Endothelial cell of hepatic sinusoid (primary cell): Measurements from ENCODE around the gene SLC38A8.

Experiments used
- in situ Hi-C: cut with HindIII; loops from 2 replicates; pipeline ENCODE4 v1.10.0; 2017; ENCODE audit warnings: low sequenced_read_pairs

SLC38A8 gene

DNA sequence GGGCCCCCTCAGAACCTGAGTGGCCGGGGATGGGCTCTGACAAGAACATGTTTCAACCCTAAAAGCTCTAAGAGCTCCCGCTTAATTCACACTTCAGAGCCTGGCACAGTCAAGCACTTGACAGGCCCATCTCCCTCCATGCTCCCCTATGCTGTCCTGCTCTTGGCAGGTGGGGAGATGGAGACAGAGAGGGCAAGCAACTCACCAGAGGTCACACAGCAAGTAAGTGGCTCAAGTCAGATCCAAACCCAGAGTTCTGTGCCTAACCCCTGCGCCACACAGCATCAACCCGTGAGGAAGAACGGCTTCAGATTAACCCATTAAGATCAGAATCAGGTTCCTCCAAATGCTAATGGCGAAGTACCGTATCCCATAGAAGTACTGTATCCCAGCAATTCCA, 38.2 kb downstream of the SLC38A8 start:
- in situ Hi-C loops, result loop anchor here (5.0 kb wide), 1 partner anchor 63 kb away; no protein-coding TSS in a partner anchor

DNA sequence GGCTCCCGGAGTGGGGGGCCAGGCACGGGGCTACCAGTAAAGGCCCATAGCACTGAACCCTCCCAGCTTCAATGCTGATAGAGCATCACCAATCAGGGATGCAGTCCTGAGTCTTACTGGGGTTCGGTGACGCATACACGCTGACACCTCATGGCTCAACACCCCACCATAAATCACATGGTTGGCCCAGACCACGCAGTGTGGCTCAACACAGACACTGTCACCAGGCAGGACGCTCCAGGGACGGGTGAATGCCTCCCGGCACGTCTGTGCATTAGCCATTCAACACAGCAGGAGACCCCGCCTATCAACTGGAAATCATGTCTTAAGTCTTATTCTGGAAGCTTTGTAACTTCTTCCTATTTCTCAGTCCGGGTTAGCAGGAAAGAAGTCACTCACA, 39.6 kb downstream of the SLC38A8 start:
- in situ Hi-C loops, result loop anchor here (5.0 kb wide), 1 partner anchor 64 kb away; no protein-coding TSS in a partner anchor

DNA sequence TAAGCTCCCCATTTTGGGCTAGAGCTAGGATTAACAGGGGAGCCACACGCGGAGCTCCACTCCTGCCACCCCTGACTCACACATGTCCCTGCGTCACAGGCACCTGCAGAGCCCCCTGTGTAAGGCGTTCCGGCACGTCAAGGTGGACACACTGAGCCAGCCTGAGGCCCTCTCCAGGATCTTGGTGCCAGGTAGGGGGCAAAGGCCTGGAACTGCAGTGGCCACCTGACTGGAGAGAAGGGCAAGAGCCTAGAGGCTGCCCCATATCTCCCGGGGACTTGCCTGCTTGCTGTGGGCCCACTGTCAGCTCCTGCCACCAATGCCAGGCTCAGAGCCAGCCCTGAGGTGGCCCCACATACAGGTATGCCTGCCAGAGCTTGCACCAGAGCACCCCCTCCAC, 40.9 kb downstream of the SLC38A8 start:
- in situ Hi-C loops, result loop anchor here (5.0 kb wide), 1 partner anchor 66 kb away; no protein-coding TSS in a partner anchor

DNA sequence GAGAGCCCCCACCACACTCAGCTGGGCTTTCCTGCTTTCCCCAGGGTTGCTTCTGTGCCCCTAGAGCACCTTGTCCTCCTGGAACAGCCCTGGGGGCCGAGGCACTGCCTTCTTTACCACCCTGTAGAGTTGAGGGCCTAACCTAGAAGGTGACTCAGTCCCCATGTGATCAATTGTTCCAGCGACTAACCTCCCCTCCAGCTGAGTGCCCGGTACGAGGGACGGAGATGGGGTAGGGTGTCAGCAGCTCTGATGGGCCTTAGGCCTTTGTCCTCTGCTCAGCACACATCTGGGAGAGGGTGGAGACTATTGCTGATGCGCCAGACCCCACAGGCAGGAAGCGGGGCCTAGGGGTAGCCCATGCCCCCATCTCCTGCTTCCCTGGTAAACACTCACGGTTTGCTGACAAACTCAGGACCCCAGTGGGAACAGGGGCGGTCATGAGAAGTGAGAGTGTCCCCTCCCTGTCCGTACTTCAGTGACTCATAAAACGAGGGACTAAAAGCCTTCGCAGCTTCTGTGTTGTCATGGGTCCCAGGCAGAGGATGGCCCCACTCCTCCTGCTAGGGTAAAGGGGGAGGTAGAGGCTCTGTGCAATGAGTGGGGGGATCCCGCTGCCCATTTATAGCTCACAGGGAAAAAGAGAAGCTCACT, 41.5 kb downstream of the SLC38A8 start:
- in situ Hi-C loops, result loop anchor here (5.0 kb wide), 1 partner anchor 66 kb away; no protein-coding TSS in a partner anchor

GRCh38 chr16:83998091-83998490, 44.5 kb downstream of the SLC38A8 start:
- in situ Hi-C loops, result no loop called here

DNA sequence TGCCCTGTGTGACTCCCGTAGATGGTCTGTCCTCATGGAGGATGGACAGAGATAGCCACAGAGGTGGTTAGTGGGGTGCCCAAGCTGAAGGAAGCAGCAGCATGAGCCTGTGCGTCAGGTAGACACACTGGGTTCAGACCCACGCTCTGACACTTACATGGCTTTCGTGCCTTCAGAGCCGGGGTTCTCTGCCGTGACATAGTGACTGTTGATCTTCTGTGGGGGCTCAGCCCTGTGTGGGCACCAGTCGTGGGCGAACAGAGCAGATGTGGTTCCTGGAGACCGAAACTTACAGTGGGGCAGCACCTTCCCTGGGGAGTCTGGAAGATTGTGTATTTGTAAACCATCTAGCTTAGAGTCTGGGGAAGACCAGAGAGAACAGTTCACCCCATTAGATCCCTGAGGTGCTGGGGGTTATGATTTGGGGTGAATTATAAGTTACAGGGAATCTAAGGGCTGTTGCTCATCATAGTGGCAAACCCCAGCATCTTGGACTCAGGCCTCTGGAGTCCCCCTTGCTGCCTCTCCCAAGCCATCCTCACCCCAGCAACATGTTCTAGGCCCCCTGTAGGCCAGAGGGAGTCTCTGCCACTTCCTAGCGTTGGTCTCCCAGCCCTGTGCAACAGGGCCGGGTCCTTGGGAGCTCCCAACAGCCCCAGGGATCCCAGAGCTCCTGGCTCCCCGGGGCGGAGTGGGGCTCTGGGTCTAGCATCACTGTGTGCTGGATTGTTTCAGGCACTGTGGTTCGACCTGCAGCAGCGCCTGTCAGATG, 45.9 kb downstream of the SLC38A8 start:
- in situ Hi-C loops, result no loop called here

- in situ Hi-C loops, result no loop called here
These were observed 46.8 kb downstream of the SLC38A8 start for GRCh38 chr16:83995754-83996153.

DNA sequence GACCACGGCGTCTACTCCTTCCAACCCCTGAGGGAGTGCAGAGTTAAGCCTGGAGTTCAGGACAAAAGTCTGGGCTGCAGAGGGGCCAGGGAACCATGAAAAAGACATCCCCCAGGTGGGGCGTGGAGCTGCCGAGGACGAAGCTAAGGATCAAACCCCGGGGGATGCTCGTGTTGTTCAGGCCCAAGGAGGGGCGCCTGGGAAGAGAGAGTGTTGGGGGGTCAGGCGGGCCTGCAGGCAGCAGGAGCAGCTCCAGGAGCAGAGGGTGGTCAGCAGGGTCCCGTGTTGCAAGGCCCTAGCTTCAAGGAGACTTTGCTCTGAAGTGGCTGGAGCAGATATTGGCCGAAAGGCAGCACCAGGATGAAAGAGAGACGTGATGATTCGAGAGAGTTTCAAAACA, 47.9 kb downstream of the SLC38A8 start:
- in situ Hi-C loops, result no loop called here

- in situ Hi-C loops, result no loop called here
These were observed 48.5 kb downstream of the SLC38A8 start for GRCh38 chr16:83994087-83994486.

DNA sequence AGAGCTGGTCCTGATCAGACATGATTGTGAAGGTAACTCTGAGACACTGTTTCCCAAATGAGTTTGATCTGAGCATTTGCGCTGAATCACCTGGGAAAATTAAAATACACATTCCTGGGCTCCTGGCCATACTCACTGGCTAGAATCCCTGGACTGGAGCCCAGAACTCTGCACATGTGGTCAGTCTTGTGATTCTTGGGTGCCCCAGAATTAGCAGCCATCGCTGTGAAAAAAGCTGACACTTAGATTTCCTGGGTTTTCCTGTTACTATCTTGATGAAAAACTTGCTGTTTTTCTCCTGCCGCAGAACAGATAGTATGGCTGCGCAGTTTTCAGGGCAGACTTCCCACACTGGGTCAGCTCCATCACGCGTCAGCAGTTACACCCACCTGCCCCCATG, 50.0 kb downstream of the SLC38A8 start:
- in situ Hi-C loops, result no loop called here

DNA sequence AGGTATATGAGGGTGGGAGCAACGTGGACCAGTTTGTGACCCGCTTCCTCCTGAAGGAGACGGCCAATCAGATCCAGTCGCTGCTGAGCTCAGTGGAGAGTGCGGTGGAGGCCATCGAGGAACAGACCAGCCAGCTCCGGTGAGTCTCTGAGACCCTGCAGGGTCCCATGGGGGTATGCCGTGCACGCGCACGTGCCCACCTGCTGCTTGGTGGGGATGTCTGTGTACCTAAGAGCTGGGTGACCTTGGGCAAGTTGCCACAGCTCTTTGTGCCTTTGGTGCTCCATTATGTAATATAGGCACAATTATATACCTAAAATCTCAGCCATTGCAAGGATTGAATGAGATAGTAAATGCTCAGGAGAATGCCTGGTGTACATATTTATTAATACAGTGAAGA, 52.1 kb downstream of the SLC38A8 start:
- in situ Hi-C loops, result no loop called here

DNA sequence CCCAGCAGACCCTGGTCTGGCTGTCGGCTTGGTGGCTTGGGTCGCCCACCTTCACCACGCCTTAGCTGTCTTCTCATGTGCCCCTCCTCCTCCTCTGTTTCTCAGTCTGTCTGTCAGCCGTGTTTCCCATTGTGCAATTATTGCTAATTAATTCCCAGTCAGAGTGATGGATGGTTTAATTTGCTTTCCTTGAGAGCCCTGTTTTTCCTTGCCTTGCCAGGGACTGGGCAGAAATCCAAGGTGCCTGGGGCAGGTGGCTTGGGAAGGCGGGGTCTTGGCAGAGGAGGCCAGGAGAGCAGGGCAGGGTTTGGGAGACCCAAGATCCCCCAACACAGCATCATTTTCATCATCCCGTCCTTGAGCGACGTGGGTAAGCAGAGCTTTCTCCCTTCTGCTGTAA, 53.3 kb downstream of the SLC38A8 start:
- in situ Hi-C loops, result loop anchor here (5.0 kb wide), 1 partner anchor 43 kb away; no protein-coding TSS in a partner anchor

DNA sequence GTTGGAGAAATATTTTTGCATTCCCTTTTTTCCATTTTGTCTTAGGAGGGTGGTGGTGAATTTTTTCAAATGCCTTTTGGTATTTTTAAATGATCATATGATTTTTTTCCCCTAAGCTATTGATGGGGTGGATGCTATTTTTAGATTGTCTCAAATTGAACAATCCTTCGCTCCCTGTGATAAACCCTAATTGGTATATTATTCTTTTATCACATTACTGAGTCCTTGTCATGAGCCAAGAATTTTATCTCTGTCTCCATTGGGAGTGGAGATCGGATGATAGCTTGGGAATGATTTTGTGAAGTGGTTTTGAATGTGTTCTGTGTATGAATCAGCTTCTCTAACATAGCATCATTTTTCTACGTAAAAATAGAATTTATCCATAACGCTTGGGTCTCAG, 59.1 kb downstream of the SLC38A8 start:
- in situ Hi-C loops, result no loop called here

DNA sequence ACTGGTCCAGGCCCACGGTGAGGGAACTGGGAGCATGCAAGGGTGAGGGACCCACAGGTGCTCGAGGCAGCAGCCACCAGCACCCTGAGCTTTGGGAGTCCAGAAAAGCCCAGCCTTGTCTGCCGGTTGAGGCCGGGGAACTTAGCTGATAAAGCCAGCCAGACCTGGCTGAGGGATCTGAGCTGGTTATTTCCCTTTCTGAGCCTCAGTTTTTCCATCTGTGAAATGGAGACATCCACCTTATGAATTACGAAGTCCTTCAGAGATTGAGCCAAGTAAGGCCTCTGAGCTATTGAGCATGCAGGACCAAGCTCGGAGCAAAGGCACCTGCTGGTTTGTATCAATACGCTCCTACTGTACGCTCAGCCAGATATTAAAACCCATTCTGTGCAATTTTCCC, 60.8 kb downstream of the SLC38A8 start:
- in situ Hi-C loops, result no loop called here

DNA sequence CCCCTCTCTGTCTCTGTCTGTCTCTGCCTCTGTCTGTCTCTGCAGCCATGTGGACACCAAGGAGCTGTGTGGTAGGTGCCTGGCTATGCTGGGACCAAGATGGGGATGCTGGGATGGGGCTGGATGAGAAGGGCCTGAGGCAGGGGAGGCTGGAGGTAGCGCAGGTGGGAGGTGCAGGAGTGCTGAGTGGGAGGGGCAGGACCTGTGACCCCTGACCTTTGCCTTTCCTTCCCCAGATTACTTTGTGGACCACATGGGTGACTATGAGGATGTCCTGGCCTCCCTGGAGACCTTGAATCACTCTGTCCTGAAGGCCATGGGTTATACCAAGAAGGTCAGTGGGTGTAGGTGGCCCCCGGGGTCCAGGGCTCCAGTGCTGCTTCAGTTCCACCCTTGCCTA, 61.8 kb downstream of the SLC38A8 start:
- in situ Hi-C loops, result no loop called here

GRCh38 chr16:83979441-83979840, 63.2 kb downstream of the SLC38A8 start:
- in situ Hi-C loops, result no loop called here

GRCh38 chr16:83978401-83978904, 64.1 kb downstream of the SLC38A8 start:
- in situ Hi-C loops, result no loop called here

GRCh38 chr16:83977056-83977815, 65.4 kb downstream of the SLC38A8 start:
- in situ Hi-C loops, result no loop called here

GRCh38 chr16:83975590-83976260, 66.9 kb downstream of the SLC38A8 start:
- in situ Hi-C loops, result no loop called here

DNA sequence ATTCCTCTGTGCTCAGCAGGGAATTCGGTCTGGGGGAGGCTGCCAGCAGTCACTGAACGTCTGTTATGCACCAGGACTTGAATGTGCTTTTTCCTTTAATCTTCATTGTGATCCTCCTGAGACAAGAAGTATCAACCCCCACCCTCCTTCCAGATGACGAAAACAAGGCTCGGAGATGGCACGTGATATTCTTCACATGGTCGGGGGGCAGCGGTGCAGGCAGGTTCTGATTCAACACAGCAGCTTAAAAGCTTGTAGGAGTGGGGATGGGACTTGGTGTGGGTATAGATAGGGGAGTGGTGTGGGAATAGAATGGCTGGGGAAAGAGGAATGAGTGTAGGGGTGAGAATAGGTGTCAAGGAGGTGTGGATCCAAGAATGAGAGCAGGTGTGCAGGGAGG, 68.1 kb downstream of the SLC38A8 start:
- in situ Hi-C loops, result no loop called here
